HL-60/S4 (cell line): ENCODE data around the gene MLPH.

Source experiments
- in situ Hi-C: fragments of 300-500 bp; cut with MboI; formaldehyde crosslinking; loops from 2 replicates; pipeline ENCODE4 v1.14.3; 2022; ENCODE audit warnings: low sequenced_read_pairs

Gene MLPH

DNA sequence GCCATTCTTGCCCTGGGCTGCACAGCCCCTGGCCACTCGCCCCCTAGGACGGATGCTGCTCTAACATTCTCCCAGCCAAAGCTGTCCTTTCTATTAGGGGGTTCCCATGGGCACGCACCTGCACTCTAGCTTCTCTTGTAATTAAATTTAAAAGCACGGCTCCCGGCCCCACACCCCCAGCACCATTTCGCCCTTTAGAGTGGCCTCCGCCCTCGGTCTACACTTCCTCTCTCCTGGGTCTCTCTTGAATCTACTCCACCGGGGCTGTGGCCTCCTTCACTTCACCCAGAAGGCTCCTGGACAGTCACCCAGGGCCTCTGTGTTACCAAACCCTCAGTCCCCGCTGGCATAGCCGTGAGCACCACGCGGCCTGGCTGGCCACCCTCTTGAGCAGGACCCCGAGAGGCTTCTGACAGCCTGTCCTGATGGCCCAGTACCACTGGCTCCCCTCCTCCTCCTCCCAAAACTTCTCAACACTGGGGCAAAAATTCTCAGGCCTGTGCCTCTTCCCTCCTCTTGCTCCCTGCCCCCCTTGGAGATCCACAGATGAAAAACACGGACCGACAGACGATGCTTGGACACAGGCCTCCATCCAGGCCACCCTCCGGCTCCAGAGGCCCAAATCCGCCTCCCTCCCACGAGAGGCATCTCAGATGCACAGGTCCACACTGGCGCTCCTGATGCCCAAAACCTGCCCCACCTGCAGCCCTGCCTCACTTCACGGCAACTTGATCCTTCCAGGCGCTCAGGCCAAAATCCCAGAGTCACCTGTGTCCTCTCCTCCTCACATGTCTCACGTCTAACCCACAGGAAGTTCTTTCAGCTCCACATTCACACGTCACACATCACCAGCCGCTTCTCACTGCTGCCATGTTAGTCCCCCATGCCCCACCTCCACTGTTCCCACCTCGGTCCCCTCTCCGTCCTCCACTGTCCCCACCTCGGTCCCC, 110.4 kb downstream of the MLPH start:
- in situ Hi-C loops: no loop called here

DNA sequence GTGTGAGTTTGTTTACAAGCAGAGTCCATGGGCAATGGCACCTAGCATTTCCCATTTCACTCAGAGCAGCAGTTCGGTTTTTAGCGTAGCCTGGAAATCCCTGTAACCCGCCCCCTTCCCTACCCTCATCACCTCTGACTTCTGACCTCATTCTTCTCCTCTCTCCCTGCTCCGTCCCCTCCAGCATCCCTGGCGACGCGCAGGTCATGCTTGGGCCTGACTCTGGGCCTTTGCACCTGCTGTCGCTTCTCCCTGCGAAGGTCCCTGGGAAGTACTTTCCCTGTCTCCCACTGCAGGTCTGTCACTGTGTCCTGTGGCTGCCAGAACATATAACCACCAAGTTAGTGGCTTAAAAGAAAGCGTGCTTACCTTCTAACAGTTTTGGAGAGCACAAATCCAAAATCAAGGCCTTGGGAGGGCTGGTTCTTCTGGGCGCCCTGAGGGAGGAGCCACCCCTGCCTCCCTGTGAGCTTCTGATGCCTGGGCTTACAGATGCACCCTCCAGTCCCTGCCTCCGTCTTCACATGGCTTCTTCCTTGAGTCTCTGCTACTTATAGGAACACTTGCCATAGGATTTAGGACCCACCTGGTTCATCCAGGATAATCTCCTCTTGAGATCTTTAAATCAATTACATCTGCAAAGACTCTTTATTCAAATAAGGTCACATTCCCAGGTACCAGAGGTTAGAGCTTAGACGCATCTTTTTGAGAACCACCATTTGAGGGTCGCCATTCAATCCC, 111.6 kb downstream of the MLPH start:
- in situ Hi-C loops: no loop called here

DNA sequence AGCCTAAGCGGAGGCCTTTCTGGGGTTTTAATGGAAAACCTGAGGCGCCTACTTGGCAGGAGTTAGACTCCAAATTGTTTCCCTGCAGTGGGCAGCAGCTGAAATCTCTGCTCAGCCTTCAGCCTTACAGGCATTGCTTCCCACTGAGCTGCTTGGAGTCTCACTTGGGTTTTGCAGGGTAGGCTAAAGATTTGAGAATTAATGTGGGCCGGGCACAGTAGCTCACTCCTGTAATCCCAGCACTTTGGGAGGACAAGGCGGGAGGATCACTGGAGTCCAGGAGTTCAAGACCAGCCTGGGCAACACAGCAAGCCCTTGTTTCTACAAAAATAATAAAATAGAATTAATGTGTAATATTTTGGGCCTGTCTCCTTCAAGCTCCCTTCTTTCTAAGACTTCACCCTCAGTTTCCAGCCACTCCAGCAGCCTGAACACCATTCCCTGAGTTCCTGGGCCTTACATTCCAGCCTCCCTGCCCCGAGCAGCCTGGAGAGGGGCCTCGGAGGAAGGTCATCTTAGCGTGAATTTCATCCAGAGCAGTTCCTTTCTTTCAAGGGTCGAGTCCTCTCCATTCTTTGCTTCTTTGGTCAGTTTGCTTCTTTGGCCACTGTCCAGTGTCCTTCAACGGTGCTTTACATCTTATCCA, 112.5 kb downstream of the MLPH start:
- in situ Hi-C loops: no loop called here

DNA sequence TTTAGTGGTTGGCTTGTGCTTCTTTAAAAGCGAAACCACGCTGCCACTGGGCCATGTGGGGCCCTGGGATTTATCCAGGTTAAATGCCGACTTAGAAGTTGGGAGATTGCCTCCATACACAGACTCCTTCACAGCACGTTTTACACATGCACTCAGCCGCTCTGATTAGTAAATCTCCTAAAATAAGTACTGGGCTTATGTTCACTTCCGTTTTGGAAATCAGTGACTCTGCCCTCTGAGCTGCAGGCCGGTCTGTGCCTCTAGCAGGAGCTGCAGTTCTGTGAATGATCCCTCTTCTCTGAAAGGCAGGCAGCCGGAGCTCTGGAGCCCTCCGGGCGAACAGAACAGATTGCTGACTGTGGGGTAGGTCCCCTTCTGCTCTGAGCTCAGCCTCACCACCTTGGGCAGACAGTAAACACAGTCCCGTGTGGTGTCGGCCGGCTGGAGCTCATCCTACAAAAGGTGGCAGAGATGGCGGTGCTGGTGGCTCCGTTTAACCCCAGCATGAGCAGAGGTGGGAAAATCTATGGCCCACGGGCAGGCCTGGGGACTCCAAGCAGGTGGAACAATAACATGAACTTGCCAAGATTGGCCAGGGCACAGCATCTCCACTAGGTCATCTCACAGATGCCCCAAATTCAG, 113.3 kb downstream of the MLPH start:
- in situ Hi-C loops: no loop called here

DNA sequence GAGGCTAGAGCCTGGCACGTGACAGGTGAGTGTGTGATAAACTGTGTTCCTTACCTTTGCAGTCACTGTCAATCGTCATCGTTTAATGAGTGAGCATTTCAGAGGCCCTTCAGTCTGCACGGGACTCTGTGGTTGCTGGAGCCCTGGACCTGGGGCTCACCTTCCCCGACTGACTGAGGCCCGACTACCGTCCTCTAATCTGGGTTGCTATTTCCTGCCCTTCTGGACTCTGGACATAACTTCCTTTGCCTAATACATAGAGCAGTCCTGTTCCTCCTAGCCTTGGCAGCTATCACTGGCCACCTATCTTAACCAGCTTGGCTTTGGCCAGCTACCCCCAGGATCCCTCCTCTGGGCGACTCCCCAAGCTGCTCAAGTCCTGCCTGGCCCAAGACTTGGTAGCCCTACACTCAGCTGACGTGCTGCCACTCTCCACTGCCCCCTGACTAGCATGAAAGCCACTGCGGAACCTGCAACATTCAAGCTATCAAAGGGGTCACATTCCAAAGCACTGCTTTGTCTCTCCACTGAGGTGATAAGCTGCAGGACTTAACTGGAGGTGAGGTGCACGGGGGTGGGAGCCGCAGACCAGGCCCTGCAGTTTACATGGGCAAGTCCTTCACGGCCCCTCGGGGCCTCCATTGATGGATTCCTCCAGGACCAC, 114.5 kb downstream of the MLPH start:
- in situ Hi-C loops: no loop called here

DNA sequence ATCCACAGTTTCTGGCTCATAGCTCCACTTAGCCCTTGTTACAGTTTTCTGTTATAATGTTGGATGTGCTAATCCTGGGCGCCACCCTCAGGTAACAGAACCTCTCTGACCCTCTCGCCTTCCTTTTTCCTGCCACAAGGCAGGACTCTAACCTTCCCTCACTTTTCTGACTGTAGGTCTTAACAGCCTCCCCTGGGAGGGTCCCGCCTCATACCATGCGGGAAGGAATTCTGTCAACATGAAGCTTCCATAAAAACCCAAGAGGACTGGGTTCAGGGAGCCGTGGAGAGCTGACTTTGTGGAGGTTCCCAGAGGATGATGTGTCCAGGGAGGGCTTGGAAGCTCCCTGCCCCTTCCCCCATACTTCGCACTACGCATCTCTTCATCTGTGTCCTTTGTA, 115.4 kb downstream of the MLPH start:
- in situ Hi-C loops: no loop called here

DNA sequence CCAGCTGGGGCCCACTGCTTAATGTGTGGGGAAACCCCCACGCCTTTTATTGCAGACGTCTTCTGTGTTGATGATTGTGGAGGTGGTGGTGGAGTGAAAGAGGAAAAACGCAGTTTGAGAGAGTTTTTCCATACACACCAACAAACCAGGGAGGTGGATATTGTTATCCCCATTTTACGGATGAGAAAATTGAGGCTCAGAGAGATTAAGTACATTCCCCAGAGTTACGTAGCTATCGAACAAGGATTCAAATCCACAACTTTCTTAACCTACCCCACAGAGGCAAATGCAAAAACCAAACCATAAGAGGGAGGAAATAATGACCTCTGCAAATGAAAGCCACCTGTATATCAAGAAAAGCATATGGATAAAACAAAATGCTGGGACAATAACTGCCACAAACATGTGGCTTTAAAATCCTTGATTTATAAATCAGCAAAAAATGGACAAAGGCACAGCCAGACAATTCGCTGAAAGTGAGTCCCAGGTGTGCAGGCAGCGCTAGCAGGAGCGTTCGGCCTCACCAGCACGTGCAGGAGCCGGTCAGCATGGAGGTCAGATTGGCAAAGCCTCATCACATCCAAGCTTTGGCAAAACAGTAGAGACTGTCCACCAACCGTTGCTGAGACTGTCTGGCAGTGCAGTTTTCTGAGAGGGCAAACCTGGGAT, 116.1 kb downstream of the MLPH start:
- in situ Hi-C loops: no loop called here

DNA sequence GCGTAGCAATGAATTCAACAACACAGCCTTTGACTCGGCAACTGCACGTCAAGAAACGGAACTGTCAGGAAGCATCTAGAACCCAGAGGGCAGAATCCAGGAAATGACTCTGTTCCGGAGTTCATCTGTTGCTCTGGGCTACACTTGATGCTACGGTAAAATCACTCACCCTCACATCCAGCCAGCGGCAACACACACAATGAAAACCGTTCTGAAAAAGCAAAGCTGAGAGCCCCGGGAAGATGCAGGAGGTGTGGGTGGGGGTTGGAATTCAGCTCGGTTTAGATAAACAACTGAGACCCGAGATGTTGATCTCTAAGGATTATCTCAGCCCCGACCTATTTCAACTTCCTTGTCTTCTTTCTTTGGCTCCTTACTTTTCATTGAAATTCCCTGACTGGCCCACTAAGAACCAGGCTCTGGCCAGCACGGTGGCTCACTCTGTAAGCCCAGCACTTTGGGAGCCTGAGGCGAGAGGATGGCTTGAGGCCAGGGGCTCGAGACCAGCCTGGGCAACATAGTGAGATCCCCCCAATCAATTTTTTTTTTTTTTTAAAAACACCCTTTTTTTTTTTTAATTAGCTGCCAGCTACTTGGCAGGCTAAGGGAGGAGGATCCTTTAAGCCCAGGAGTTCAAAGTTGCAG, 116.8 kb downstream of the MLPH start:
- in situ Hi-C loops: no loop called here

DNA sequence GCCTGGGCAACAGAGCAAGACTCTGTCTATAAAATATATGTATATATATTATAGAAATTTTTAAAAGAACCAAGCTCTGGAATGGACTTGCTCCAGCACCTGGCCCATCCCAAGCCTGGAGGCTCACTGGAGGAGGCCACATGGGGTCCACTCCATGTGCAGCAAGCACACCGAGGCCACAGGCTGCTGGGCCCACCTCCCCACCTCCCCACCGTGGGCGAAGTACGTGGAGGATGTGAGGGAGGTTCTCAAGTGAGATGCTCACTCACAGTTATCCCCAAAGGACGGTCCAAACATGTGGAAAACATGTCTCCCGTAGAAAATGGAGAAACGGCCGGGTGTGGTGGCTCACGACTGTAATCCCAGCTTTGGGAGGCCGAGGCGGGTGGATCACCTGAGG, 117.3 kb downstream of the MLPH start:
- in situ Hi-C loops: no loop called here
